ENCODE data around the gene FKBP11. TPM values are rescaled to one million over a fixed set of nuclear protein-coding genes. Genes with fewer than 3 reads are reported as not detected.
A peak's percentile ranks its signal among the peaks of the same experiment; 100 is the strongest.

FKBP11 gene
- total RNA-seq, 2 experiments from 2014 or later, result 48.7 to 52.6 TPM

DNA sequence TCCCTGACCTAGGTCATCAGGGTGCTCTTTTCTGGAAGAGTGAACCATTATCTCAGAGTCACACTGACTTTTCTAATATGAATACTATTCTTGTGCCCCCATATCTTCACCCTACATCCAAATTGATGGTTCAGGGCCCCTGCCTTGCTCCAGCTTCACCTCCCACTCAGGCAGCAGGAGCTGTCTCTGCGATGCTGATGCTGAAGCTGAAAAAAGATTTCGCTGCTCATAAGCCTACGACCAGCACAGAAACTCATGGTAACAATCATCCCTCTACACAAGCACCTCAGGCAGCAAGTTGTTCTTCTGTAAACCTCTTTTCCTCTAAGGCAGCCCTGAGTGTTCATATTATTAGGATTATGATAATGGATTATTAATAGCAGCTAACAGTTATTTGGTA is 28.8 kb upstream of the FKBP11 start:
- peaks cover 6% of the 10 kb centered on the region for H3K27me3 Mint-ChIP-seq (ENCODE audit: low read depth)
- H3K27ac Mint-ChIP-seq, result no peak overlapping the region
- no peaks in the 10 kb centered on the region for H3K9me3 Mint-ChIP-seq (ENCODE audit: insufficient read depth)
- no peak overlapping the region for H3K4me3 Mint-ChIP-seq
- peaks cover 14% of the 10 kb centered on the region for H3K36me3 Mint-ChIP-seq (ENCODE audit: low read depth)
- CTCF ChIA-PET, result interaction anchor here (3.0 to 3.9 kb wide), 2 partner anchors 25 to 34 kb away, joined by 14 to 15 read pairs; partner anchors contain the start of gene WNT1
- POLR2A ChIA-PET, result no interaction called here
- H3K4me1 Mint-ChIP-seq (ENCODE audit: low read depth), result peaks cover 33% of the 10 kb centered on the region
- ATAC-seq (no peak), DNase-seq (no peak)

DNA sequence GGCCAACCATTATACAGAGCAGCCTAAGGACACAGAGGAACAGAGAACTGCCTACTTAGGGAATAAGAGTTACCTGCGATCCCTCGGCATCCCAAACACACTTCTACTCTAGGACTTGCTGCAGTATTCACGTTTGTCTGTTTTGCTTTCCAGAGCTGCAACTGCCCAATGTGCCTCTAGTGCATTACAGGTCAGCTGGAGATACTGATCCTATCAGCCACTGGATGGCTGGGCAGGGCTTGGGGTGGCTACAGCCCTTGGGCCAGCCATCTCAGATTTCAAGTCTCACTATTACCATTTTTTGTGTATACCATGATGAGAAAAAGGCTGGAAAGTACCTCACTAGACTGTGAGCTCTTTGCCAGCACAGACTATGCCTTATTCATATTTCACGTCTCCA is 27.4 kb upstream of the FKBP11 start:
- Mint-ChIP-seq H3K4me1 (ENCODE audit: low read depth) (peaks cover 33% of the 10 kb centered on the region), H3K27me3 (ENCODE audit: low read depth) (no peaks in the 10 kb centered on the region), H3K36me3 (ENCODE audit: low read depth) (peaks cover 20% of the 10 kb centered on the region), H3K4me3 (no peak overlapping the region), H3K27ac (no peak overlapping the region), H3K9me3 (ENCODE audit: insufficient read depth) (no peaks in the 10 kb centered on the region)
- POLR2A ChIA-PET, result no interaction called here
- ATAC-seq (no peak), DNase-seq (no peak)
- CTCF ChIA-PET, result interaction anchor here (0.9 to 3.9 kb wide), 11 partner anchors 9 to 100 kb away, joined by 3 to 15 read pairs (median 3); partner anchors contain the start of genes FKBP11 and WNT1

DNA sequence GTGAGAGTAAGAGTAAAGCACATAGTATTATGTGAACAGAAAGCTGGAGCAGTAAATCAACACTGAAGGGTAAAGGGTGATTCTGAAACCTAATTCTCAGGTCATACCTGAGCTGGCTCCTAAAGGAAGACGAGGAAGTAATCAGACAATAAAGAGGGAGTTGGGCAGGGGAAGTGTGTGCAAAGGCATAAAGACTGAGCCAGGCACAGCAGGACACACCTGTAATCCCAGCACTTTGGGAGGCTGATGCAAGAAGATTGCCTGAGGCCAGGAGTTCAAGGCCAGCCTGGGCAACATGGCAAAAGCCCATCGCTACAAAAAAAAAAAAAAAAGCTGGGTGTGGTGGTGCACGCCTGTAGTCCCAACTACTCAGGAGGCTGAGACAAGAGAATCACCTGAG is 22.4 kb upstream of the FKBP11 start:
- CTCF ChIA-PET, result interaction anchor here (0.6 to 1.4 kb wide), 4 partner anchors 32 to 133 kb away, joined by 3 to 5 read pairs (median 3); no protein-coding TSS in a partner anchor
- no peaks in the 10 kb centered on the region for H3K27me3 Mint-ChIP-seq (ENCODE audit: low read depth)
- peaks cover 11% of the 10 kb centered on the region for H3K36me3 Mint-ChIP-seq (ENCODE audit: low read depth)
- POLR2A ChIA-PET, result no interaction called here
- no peaks in the 10 kb centered on the region for H3K9me3 Mint-ChIP-seq (ENCODE audit: insufficient read depth)
- no peak overlapping the region for H3K27ac Mint-ChIP-seq
- ATAC-seq (no peak), DNase-seq (no peak)
- H3K4me3 Mint-ChIP-seq, result no peak overlapping the region
- H3K4me1 Mint-ChIP-seq (ENCODE audit: low read depth), result peaks cover 10% of the 10 kb centered on the region

DNA sequence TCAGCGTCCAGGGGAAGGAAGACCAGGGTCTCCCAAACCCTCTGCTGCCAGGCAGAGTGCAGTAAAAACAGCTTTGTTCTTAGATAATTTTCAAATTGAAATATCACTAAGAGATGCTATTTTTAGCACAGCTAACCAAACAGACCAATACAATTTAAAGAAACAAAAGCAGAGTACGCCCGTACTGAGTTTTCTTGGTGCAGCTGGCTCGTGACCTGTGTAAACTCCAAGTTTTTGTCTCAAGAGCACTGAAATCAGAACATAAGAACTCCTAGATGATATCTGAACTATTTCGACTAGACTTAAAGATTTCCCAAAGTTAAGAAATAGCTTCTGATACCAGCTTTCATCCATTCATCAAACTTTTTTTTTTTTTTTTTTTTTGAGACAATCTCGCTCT is 21.7 kb upstream of the FKBP11 start:
- no peaks in the 10 kb centered on the region for H3K9me3 Mint-ChIP-seq (ENCODE audit: insufficient read depth)
- DNase-seq (no peak), ATAC-seq (no peak)
- H3K36me3 Mint-ChIP-seq (ENCODE audit: low read depth), result peaks cover 8% of the 10 kb centered on the region
- no peak overlapping the region for H3K27ac Mint-ChIP-seq
- peaks cover 16% of the 10 kb centered on the region for H3K4me1 Mint-ChIP-seq (ENCODE audit: low read depth)
- CTCF ChIA-PET, result interaction anchor here (0.6 to 1.5 kb wide), 3 partner anchors 57 to 132 kb away, joined by 3 to 4 read pairs (median 3); no protein-coding TSS in a partner anchor
- H3K4me3 Mint-ChIP-seq, result no peak overlapping the region
- POLR2A ChIA-PET, result no interaction called here
- H3K27me3 Mint-ChIP-seq (ENCODE audit: low read depth), result no peaks in the 10 kb centered on the region

DNA sequence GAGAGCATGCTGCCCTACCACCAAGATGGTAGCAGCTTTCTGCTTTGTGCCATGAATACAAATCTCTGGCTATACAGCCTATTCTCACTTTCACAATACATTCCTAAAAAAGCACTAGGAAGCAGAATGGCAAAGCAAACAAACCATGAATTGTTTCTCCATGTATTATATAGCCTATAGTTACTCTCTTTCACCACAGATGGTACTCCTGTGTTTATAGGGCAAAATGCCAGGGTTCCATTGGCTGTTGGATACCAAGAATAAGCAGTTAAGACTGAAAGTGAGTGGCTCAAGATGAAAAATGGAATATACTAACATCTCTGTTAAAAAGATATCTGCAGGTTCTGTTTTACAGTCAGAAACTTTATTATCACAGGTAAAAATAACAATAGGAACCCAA is 20.9 kb upstream of the FKBP11 start:
- H3K27me3 Mint-ChIP-seq (ENCODE audit: low read depth), result no peaks in the 10 kb centered on the region

DNA sequence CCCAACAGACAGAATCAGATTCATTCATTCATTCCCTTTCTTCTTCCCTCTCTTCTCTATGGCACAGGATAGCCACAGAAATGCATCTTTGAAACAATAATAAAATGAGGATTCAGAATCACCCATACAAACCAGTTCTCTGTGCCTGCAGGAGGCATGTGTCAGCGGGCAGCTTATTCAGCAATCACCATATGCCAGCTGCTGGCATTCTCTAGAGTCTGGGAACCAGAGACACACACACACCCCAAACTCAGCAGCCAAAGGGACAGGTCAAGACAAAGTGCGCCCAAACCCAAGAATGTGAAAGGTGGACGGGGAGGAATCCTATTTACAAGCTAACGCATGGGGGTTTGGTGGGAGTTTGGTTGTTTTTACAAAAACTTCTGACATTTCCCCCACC is 17.9 kb upstream of the FKBP11 start:
- CTCF ChIA-PET, result interaction anchor here (0.8 to 4.6 kb wide), 3 partner anchors 9 to 90 kb away, joined by 3 to 12 read pairs (median 12); partner anchors contain the start of gene DDX23
- ATAC-seq (no peak), DNase-seq (no peak)
- Mint-ChIP-seq H3K36me3 (ENCODE audit: low read depth) (peaks cover 15% of the 10 kb centered on the region), H3K27me3 (ENCODE audit: low read depth) (no peaks in the 10 kb centered on the region), H3K9me3 (ENCODE audit: insufficient read depth) (no peaks in the 10 kb centered on the region), H3K27ac (no peak overlapping the region), H3K4me1 (ENCODE audit: low read depth) (peaks cover 11% of the 10 kb centered on the region), H3K4me3 (no peak overlapping the region)
- POLR2A ChIA-PET, result no interaction called here

More for the DNA sequence above, 20.9 kb upstream of the FKBP11 start:
- H3K4me3 Mint-ChIP-seq, result no peak overlapping the region
- no peaks in the 10 kb centered on the region for H3K9me3 Mint-ChIP-seq (ENCODE audit: insufficient read depth)
- ATAC-seq (no peak), DNase-seq (no peak)
- H3K36me3 Mint-ChIP-seq (ENCODE audit: low read depth), result peaks cover 8% of the 10 kb centered on the region
- ChIA-PET CTCF (interaction anchor here (0.6 to 1.9 kb wide), 5 partner anchors 10 to 118 kb away, joined by 3 to 6 read pairs (median 4); no protein-coding TSS in a partner anchor), POLR2A (no interaction called here)
- H3K27ac Mint-ChIP-seq, result no peak overlapping the region
- H3K4me1 Mint-ChIP-seq (ENCODE audit: low read depth), result peaks cover 16% of the 10 kb centered on the region

DNA sequence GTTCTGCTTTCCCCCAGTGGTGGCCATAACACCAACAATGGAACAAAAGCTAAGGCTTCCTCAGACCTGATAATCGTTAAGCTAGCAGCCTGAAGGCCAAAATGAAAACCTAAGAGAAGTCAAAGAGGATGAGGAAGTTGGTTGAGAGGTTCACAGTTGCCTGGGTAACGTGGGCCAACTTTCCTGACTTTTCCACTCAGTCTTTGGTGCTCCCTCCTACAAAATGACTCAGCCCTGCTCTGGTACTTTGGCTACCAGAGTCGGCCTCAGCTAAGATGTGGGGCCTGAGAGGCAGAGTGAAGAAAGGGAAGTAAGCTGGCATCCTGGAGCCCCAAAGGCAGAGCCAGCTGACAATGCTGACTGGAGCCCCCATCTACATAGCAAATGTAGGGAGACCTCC is 14.9 kb upstream of the FKBP11 start:
- no peak for DNase-seq
- Mint-ChIP-seq H3K4me1 (ENCODE audit: low read depth) (peaks cover 11% of the 10 kb centered on the region), H3K36me3 (ENCODE audit: low read depth) (peaks cover 22% of the 10 kb centered on the region), H3K27me3 (ENCODE audit: low read depth) (no peaks in the 10 kb centered on the region), H3K4me3 (no peak overlapping the region), H3K27ac (no peak overlapping the region), H3K9me3 (ENCODE audit: insufficient read depth) (no peaks in the 10 kb centered on the region)
- ChIA-PET POLR2A (no interaction called here), CTCF (interaction anchor here (1.0 to 11.3 kb wide), 8 partner anchors 13 to 88 kb away, joined by 3 to 106 read pairs (median 6); partner anchors contain the start of genes ARF3, DDX23 and FKBP11)
- no peak for ATAC-seq

DNA sequence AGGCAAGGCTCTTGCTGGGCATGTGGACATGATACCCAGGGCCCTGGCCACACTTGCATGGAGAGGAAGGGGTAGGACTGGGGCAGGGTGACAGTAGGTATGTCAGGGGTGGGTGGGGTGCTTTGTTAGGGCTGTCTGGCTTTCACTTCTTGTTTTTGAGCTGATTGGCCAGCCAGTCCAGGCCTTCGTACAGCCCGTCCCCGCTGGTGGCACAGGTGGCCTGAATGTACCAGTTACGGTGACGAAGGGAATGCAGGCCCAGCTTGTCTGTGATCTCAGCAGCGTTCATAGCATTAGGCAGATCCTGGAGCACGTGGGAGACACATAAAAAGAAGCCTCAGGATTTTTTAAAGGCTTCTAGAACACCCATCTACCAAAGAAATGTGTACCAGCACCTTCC is 13.5 kb upstream of the FKBP11 start:
- peaks cover 24% of the 10 kb centered on the region for H3K36me3 Mint-ChIP-seq (ENCODE audit: low read depth)
- POLR2A ChIA-PET, result interaction anchor here (0.7 kb wide), 1 partner anchor 87 kb away, joined by 4 read pairs; the partner anchor contains the start of gene DDX23
- no peaks in the 10 kb centered on the region for H3K9me3 Mint-ChIP-seq (ENCODE audit: insufficient read depth)
- H3K4me3 Mint-ChIP-seq, result no peak overlapping the region
- DNase-seq, result no peak
- no peak for ATAC-seq
- no peaks in the 10 kb centered on the region for H3K27me3 Mint-ChIP-seq (ENCODE audit: low read depth)
- CTCF ChIA-PET, result interaction anchor here (1.0 to 11.3 kb wide), 7 partner anchors 14 to 86 kb away, joined by 3 to 106 read pairs (median 4); partner anchors contain the start of genes ARF3, DDX23 and FKBP11
- peaks cover 18% of the 10 kb centered on the region for H3K4me1 Mint-ChIP-seq (ENCODE audit: low read depth)
- H3K27ac Mint-ChIP-seq, result no peak overlapping the region

DNA sequence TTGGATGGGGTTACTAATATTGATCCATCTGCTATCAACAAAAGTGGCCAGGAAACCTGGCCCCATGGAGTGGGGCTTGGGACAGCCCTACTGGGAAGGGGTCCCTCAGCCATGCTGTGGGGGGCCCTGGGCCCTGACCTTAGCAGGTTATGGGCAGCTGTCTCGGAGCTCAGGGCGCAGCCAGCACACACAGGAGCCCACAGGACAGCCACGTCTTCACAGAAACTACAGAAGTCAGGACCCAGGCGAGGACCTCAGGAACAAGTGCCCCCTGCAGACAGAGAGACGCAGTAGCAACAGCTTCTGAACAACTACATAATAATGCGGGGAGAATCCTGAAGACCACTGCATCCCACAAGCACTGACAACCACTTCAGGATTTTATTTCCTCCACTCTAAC is 11.9 kb upstream of the FKBP11 start:
- DNase-seq (no peak), ATAC-seq (no peak)
- POLR2A ChIA-PET, result no interaction called here
- CTCF ChIA-PET, result interaction anchor here (0.9 to 11.3 kb wide), 10 partner anchors 8 to 85 kb away, joined by 3 to 106 read pairs (median 8); partner anchors contain the start of genes ARF3, DDX23 and FKBP11
- H3K27me3 Mint-ChIP-seq (ENCODE audit: low read depth), result no peaks in the 10 kb centered on the region
- peaks cover 33% of the 10 kb centered on the region for H3K36me3 Mint-ChIP-seq (ENCODE audit: low read depth)
- peaks cover 28% of the 10 kb centered on the region for H3K4me1 Mint-ChIP-seq (ENCODE audit: low read depth)
- no peaks in the 10 kb centered on the region for H3K9me3 Mint-ChIP-seq (ENCODE audit: insufficient read depth)
- H3K4me3 Mint-ChIP-seq, result no peak overlapping the region
- H3K27ac Mint-ChIP-seq, result no peak overlapping the region

DNA sequence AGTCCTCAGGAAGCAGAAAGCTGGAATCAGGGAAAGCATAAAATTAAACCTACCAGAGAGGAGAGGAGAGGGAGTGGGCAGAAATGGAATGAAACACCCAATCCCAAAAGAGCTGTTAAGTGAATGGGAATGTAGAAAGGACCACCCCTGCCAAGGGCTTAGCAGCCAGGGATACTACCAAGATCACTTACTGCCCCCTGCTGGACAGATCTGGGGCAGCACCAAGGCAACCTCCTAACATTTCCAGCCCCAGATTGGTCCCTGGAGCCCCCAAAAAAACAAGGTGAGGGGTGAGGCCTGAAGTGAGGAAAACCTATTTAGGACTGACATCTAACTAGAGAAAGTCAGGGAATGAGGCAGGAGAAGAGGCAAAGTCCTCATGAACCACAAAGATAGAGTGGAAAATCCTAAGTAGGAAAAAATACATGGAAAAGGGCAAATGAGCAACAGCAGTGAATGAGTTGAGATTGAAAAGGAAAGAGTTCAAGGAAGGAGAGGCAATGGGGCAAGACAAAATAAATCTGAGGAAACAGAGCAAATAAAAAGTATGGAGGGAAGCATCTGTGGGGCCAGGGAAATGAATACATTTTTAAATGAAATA is 11.2 kb upstream of the FKBP11 start:
- peak; percentile 60 for ATAC-seq
- peaks cover 26% of the 10 kb centered on the region for H3K4me1 Mint-ChIP-seq (ENCODE audit: low read depth)
- peak; percentile 88 for DNase-seq
- no peak overlapping the region for H3K27ac Mint-ChIP-seq
- ChIA-PET CTCF (interaction anchor here (0.6 to 11.3 kb wide), 21 partner anchors 9 to 121 kb away, joined by 3 to 106 read pairs (median 4); partner anchors contain the start of genes DDN, DDX23, FKBP11 and RND1), POLR2A (interaction anchor here (0.9 to 1.4 kb wide), 3 partner anchors 11 to 12 kb away, joined by 3 to 4 read pairs (median 3); no protein-coding TSS in a partner anchor)
- H3K4me3 Mint-ChIP-seq, result no peak overlapping the region
- no peaks in the 10 kb centered on the region for H3K27me3 Mint-ChIP-seq (ENCODE audit: low read depth)
- no peaks in the 10 kb centered on the region for H3K9me3 Mint-ChIP-seq (ENCODE audit: insufficient read depth)
- H3K36me3 Mint-ChIP-seq (ENCODE audit: low read depth), result peaks cover 33% of the 10 kb centered on the region

DNA sequence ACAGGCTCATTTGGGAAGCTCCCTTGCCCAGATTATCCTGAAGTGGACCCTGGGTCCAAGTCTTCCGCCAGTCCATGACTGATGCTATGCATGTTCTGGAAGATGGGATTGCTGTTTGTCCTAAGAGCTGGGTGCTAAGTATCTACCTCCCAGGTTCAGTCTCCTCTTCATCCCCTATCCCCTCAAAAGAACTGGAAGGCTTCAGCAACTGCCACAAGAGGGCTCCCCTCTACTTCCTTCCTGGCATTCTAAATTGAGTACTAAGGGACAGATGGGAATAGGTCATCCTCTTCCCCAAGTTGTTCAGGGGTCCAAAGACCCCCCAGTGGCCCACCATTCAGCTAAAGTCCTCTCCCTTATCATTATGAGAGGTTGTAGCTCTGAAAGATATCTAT is 9.0 kb upstream of the FKBP11 start:
- POLR2A ChIA-PET, result interaction anchor here (1.1 to 1.9 kb wide), 3 partner anchors 9 to 82 kb away, joined by 3 to 6 read pairs (median 5); partner anchors contain the start of genes DDX23 and FKBP11
- Mint-ChIP-seq H3K27me3 (ENCODE audit: low read depth) (no peaks in the 10 kb centered on the region), H3K36me3 (ENCODE audit: low read depth) (peaks cover 41% of the 10 kb centered on the region), H3K4me3 (no peak overlapping the region), H3K9me3 (ENCODE audit: insufficient read depth) (no peaks in the 10 kb centered on the region), H3K27ac (peak overlapping the region; percentile 86), H3K4me1 (ENCODE audit: low read depth) (peaks cover 26% of the 10 kb centered on the region)
- DNase-seq (no peak), ATAC-seq (no peak)
- CTCF ChIA-PET, result interaction anchor here (0.8 to 11.3 kb wide), 10 partner anchors 9 to 82 kb away, joined by 3 to 106 read pairs (median 7); partner anchors contain the start of genes DDX23, FKBP11, RND1 and WNT1

All from activated CD8-positive, alpha-beta T cell treated with anti-CD3 and anti-CD28 coated beads, Interleukin-2, amount 10 ng/mL, durations not matched to agents 7 days and 5 days (primary cell).